NCI-H2107 treated with DMSO at 0.1 percent for 48 hours (cell line): ENCODE data around the gene SIRT3.
"Not testable (repeated sequence)": the region's sequence is repeated elsewhere in the genome, so short reads cannot be mapped to it uniquely, and the experiment has no call there.

Experiments
- DNase-seq: peaks from one replicate; lab custom pipeline; 2025; ENCODE audit not compliant: unreplicated experiment; lab: John Stamatoyannopoulos, UW

SIRT3 gene

DNA sequence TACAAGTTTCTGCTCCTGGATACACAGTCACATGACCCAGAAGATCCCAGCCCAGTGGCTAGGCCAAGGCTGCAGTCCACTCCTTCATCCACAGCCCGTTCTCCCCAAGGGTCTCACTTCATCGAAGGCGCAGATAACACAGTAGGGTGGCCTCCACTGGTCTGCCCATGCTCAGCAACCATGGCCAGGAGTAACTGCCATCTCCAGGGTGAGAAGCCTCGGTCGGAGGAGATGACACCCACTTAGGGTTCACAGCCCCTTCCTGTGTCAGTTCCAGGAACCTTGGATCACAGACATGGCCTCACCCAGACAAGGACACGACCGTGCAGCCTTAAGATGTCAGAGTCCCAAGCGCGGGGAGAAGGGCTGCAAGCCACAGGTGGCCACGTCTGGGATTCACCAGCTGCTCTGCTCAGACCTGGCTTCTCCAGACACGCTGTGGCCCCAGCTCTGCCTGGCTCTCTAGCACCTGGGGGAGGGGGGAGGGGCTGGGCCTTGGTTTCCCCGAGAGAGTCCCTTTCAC lies 31.5 kb downstream of the SIRT3 start:
- no peak for DNase-seq

DNA sequence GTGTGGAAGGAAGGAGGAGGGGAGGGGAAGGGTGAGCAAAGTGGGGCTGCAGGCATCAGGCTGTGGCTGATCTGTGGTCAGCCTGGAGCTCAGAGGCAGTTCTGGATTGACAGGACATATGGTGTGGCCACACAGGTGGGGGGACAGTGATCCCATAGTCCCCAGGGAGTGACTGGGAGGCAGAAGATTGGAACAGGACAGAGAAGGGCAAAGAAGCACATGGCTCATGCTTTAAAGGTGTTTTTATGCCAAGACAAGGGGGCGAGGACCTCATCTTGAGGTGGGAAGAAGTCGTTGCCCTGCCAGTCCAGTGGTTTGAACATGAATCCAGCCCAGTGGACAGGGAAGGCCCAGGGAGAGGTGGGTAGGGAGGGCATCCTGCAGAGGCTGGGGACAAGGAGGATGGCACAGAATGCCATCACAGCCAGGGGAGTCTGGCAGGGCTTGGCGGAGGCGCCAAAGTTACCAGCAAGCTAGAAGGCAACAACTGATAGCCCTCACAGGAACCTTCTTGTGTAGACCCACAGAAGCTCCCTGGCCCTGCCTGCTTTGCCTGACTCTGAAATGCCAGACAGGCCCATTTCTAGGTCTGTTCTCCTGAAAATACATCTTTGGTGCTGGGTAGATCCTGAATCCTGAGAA lies 32.1 kb downstream of the SIRT3 start:
- no peak for DNase-seq

DNA sequence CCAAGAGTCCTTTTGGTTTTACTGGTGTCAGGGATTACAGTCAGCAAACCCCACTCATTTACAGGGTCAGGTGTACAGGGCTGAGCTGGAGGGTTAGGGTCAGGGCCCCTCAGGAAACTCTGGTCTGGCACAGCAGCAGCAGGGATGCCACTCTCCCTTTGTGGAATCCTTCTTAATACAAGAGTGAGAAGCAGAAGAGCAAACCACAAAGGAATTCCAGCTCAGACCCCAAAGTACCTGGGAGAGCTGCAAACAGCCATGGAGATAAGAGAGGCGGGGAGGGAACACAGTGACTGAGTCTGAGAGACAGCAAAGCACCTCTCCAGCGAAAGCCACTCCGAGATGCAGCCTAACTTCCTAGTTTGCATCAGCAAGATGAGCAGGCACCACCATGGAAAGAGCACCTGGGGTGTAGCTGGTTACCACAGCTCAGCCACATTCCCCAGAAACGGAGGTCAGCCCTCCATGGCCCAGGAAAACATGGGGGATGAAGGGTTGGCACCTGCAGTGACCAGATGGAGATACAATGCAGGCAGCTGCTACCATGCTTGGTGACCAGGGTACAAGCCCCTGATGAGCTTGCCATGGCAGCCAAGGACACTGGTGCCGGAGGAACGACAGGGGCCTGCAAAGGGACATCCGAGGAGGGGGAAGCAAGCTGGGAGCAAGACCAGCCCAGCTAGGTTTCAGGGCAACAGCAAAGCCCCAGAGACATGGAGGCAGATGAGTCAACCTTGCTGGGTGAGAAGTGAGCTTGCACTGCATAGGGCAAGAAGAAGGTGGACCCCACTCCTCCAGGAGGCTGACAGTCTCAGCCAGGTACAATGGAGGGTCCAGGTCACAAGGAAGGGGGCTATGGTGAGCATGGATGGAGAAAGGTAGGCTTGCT lies 32.8 kb downstream of the SIRT3 start:
- DNase-seq: no peak

DNA sequence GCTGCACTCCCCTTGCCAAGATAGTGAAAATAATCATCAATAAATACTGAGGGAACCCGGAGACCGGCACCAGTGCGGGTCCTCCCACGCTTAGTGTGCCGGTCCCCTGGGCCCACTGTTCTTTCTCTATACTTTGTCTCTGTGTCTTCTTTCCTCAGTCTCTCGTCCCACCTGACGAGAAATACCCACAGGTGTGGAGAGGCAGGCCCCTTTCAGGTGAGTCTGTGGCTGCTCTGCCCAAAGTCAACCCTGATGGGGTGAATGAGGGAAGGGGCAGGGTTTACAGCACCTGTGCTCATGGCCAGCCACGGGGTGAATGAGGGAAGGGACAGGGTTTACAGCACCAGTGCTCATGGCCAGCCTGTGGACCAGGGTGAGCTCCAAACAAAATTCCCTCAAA lies 33.7 kb downstream of the SIRT3 start:
- no peak for DNase-seq

DNA sequence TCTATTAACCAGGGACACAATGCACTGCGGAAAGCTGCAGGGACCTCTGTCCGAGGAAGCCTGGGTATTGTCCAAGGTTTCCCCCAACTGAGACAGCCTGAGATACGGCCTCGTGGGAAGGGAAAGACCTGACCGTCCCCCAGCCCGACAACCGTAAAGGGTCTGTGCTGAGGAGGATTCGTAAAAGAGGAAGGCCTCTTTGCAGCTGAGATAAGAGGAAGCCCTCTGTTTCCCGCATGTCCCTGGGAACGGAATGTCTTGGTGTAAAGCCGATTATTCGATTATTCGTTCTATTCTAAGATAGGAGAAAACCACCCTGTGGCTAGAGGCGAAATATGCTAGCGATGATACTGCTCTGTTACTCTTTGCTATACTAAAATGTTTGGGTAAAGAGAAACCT lies 34.2 kb downstream of the SIRT3 start:
- DNase-seq: no peak

DNA sequence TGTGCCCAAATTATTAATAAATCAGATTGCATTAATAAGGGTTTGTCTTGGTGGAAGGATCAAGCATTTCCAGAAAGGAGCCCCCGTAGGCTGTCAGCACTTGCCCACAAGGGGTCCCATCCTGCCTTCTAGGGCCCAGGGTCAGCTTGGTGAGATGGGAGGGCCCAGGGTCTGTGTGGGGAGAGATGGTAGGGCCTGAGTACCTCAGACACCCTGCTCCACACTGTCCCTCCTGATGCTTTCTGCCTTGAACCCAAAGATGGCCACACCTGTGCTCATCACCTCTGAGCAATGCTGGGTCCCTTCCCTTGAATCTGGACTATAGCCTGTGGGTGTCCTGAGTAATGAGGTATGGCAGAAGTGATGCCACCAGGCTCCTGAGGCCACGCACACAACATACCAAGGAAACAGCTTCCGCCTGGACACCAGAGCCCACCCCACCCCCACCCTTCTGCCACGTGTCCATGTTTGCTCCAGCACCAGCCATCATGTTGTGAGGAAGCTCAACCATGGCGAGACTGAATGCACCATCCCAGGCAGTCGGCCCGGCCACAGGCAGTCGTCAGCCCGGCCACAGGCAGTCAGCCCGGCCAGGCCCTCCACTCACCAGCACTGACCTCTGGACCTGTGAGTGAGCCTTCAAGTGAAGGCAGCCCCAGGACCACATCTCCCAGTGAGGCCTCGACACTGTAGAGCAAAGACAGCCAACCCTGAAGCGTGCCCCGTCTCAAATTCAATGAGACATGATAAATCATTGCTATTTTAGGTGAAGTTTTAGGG lies 35.7 kb downstream of the SIRT3 start:
- no peak for DNase-seq

DNA sequence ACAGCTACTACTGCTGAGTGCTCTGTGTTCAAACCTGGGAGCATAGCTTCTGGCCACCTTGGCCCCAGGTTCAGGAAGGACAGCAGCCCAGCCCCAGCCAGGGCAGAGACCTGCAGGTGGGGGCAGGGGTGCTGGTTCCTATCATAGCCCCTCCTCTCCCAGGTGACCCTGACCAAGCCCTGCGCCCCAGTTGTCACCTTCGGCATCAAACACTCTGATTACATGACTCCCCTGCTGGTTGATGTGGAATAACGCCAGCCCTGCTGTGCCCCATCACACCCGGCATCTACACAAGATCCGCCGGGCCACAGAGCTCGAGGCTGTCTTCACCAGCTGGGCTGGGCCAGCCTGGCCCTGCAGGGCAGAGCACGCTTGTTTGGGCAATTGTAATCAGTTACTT lies 36.4 kb downstream of the SIRT3 start:
- DNase-seq: no peak

DNA sequence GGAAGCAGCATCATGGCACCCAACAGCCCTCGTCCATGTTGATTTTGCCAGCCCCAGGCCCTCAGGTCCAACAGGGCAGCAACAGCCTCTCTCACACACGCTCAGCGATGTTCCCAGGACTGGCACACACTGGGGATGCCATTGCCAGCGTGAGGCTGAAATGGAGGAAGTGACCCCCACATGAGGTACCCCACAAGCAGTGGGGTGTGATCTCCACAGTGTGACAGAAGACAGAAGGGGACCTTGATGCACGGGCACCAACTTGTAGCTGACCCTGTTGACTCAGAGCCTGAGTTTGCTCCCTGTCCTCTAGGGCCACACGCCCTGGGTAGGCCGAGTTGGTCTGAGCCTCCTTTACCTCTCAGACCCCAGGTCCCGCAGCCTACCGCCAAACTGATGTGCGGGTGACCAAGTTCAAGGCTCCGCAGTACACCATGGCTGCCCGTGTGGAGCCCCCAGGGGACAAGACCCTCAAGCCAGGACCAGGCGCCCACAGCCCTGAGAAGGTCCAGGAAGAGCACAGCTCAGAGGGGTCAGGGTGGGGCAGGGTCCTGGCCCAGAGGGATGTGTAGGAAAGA lies 37.0 kb downstream of the SIRT3 start:
- no peak for DNase-seq

DNA sequence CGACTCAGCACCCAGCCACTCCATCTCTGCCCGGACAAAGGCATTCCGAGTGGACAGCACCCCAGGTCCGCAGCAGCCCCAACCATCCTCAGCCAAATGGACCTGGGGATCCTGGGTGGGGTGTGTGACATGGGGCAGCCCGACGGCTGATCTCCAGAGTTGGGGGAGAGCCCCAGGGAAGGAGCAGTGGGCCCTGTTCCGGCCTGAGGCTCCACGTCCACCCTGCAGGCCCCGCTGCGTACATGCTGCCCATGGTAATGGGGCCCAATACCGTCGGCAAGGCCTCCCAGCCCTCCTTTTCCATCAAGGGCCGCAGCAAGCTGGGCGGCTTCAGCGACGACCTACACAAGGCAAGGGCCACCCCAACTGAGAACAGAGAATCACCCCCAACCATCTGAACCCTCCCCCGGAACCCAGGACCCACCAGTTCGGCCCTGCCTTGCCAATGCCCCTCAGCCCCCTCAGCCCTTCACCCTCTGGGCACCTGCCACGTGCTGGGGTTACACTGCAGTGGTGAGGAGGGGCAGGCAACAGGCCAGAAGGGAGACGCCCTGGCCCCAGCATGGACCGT lies 37.8 kb downstream of the SIRT3 start:
- DNase-seq: no peak

DNA sequence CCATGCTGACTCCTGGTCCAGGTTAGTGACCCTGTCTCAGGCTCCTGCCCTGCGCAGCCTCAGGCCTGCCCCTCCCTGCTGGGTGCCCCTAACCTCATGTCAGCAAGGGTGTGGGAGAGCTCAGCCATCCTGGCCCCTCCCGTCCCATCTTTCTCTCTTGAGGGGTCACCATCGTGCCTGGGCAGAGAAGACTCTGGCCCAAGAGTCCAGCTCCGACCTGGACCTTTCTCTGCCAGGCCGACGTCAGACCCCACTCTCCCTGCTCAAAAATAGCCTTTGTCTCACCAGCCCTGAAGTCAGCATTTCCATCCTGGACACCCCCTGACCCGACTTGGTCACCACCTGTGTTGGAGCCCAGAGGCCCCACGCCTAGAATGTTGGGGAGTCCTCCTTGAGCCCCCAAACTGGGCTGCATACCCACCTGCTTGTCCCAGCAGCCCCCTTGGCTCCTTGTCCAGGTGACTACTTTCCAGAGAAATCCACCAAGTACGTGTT lies 38.4 kb downstream of the SIRT3 start:
- no peak for DNase-seq

DNA sequence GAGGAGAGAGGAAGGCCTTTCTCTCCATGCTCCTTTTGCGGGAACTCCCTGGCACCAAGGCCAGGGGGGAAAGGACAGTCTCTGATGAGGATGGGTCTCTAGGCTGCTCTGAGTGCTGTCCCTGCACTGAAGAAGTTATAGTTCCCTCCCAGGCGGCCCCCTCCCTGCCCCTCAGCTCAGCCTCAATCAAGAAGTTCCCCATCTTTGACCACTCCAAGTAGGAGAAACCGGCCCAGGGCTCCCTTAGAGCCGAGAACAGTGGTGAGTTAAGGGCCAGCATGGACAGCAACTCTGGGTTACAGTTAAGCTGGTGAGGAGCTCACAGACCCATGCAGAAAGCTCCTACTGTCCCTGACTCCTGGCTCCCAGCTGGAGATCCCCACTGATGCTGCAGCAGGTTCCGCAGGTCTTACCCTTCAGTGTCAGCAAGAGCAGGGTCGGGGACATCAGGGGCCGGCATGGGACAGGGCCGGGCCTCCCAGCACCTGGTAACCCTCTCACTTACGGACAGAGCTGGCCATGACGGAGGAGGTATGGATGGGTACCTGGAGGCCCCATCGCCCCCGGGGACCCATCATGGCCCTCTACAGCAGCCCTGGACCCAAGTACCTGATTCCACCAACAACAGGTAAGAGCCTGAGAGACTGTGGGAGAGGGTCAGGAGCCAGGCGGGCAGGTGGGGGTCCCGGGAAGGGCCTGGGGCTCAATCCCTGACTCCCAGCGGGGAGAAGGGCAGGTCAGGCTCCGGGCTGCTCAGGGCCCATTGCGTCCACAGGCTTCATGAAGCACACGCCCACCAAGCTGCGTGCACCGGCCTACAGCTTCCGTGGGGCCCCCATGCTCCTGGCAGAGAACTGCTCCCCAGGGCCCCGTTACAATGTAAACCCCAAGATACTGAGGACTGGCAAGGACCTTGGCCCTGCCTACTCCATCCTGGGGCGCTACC lies 39.1 kb downstream of the SIRT3 start:
- DNase-seq: no peak

DNA sequence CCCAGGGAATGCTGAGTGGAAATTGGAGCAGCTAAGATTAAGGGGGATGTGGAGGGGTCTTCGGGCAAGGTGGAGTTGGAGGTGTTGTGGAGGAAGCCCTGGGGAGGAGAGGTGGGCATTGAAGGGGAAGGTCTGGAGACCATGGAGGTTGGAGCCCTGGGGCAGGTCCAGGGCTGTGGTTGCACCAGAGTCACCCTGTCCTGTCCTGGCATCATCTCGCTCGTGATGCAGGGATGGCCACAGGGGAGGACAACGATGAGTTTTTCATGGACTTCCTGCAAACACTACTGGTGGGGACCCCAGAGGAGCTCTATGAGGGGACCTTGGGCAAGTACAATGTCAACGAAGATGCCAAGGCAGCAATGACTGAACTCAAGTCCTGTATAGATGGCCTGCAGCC lies 42.7 kb downstream of the SIRT3 start:
- not testable (repeated sequence) for DNase-seq

DNA sequence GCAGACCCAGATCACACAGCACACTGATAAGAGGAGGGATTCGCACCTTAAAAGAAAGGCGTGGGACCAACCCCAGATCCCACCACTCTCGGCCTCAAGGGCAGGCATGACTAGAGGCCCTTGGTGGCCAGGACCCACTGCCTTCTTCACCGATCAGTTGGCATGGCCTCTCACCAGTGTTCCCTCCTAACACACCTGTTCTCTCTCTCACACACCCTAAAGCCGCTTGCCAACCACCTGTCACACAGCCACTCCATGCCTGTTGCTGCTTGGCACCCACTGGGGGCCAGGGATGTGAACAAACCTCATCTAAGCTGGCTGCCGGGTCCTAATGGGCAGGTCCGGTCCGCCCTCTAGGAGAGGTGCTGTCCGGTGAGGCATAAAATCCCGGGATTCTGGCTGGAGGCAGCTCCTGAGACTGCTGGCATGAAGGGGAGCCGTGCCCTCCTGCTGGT lies 43.4 kb downstream of the SIRT3 start, which contains the start of gene SCGB1C1:
SCGB1C1 (plus strand) TSS at position 405 of the 455 bp plus-strand sequence; CDS start at position 427, 22 bp downstream.
- DNase-seq: not testable (repeated sequence)

DNA sequence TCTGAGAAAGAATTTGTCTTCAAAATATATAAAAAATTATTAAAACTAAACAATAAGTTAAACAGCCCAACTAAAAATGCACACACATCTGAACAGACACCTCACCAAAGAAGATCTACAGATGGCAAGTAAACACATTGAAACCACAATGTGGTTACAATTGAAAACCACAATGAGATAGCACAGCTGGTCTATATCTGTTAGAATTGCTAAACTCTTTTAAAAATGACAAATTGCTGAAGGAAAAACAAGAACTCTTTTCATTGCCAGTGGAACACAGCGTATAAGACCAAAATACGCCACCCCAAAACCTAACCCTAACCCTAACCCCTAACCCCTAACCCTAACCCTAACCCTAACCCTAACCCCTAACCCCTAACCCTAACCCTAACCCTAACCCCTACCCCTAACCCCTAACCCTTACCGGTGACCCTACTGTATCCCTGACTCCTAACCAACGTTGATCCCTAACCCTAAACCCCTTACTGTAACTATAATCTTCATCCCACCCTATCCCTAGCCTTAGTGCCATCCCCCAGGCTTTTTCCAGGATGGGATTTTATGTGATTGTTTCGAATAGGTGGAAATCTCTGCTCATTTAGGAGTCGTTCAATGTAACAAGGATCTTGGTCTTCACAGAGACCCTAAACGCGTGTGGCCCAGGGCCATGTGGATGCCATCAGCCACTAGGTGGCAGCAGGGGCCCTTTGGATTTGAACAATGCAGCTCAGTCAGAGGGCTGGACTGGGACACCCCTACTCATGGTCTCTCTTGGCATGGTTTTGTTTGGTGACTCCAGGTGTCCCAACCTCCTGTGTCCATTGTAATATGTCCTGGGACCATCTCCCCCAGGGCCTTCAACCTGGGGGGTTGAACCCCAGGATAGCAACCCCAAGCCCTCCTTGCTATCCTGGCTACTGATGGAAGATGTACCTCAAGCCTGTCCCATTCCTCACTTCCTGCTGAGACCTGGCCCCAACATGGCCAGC lies 44.4 kb downstream of the SIRT3 start:
- not testable (repeated sequence) for DNase-seq

DNA sequence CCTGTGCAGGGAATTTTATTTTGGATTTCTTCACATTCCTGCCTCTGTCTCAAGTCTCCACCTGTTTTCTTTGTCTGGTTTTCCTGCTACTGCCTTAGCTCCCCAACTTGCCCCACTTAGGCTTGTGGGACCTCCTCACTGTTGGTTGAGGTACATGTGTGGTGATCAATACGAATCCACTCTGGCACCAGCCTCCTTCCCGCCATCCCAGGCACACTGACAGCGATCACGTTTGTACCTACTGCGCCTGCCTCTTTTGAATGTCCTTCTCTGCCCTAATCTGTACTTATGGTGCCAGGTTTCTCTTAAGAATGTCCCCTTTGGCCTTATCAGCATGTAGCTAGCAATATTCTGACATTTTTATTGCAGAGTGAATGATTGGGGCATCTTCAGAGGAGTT lies 45.6 kb downstream of the SIRT3 start:
- DNase-seq: not testable (repeated sequence)

DNA sequence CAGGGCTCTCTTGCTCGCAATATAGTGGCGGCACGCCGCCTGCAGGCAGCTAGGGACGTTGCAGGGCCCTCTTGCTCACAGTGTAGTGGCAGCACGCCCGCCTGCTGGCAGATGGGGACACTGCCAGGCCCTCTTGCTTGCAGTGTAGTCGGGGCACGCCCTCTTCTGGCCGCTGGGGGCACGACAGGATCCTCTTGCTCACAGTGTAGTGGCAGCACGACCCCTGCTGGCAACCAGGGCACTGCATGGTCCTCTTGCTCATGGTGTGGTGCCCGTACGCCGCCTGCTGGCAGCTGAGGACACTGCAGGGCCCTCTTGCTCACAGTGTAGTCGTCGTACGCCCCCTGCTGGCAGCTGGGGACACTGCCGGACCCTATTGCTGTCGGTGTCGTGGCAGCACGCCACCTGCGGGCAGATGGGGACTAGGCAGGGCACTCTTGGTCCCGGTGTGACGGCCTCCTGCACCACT lies 46.3 kb downstream of the SIRT3 start:
- DNase-seq: not testable (repeated sequence)

DNA sequence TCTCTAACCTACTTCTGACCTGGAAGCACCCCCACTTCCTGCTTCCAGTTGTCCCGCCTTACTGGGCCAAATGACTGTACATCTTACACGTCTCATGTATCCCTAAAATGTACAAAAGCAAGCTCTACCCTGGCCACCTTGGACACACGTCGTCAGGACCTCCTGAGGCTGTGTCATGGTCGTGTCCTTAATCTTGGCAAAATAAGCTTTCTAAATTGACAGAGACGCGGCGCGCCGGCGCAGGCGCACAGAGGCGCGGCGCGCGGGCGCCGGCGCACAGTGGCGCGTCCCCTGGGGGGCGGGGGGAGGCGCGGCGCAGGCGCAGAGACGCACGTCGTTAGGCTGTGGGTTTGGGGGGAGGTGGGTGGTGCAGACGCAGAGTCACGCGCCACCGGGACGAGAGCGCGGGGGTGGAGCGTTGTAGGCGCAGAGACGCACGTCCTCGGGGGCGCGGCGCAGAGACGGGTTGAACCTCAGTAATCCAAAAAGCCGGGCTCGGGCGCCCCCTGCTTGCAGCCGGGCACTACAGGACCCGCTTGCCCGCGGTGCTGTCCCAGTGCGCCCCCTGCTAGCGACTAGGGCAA lies 46.9 kb downstream of the SIRT3 start:
- DNase-seq: not testable (repeated sequence)
